Naive thymus-derived CD4-positive, alpha-beta T cell (primary cell): ENCODE measurements around the gene SERPINB12. TPM values are rescaled to one million over a fixed set of nuclear protein-coding genes. Genes with fewer than 3 reads are reported as not detected.
A peak's percentile ranks its signal among the peaks of the same experiment; 100 is the strongest.

Source experiments
- ATAC-seq: fragments of 150-1000 bp; cut with Tn5 transposase; 2 replicates; pipeline ENCODE4 v1.10.0; 2021; ENCODE audit warnings: mild to moderate bottlenecking, moderate library complexity
- CTCF ChIA-PET: fragments of 350-600 bp; sonication (Branson Sonifier 250); formaldehyde crosslinking; loops from one replicate; lab custom pipeline; 2021; ENCODE audit warnings: antibody characterized with exemption; lab: Charles Lee
- POLR2A ChIA-PET: fragments of 350-600 bp; sonication (Branson Sonifier 250); formaldehyde crosslinking; loops from one replicate; lab custom pipeline; 2021; ENCODE audit warnings: antibody characterized with exemption, inconsistent platforms; lab: Charles Lee
- DNase-seq, 9 donors: peaks; one replicate each; pipeline versions ENCODE4 v3.0.0 to v3.0.0-alpha.2; 2020 to 2022; ENCODE audit warnings: mixed read lengths in 1 of 9
- H3K27ac ChIP-seq: one replicate; pipeline ENCODE4 v1.7.0; 2013; ENCODE audit warnings: mild to moderate bottlenecking, low read depth, low read length, moderate library complexity
- H3K27me3 ChIP-seq, 2 donors: one replicate each; pipeline ENCODE4 v1.7.0; 2013; ENCODE audit warnings: low read length in 2 of 2, mild to moderate bottlenecking in 2 of 2, moderate library complexity in 2 of 2; ENCODE audit not compliant: control insufficient read depth in 2 of 2, insufficient read depth in 2 of 2
- H3K36me3 ChIP-seq, 3 experiments: 1 replicate in 2 of 3; 2 replicates in 1 of 3; pipeline ENCODE4 v1.7.0; 2013; ENCODE audit warnings: low read length in 3 of 3, mild to moderate bottlenecking in 3 of 3, moderate library complexity in 1 of 3; ENCODE audit not compliant: insufficient read depth in 3 of 3, control insufficient read depth in 2 of 3
- H3K4me1 ChIP-seq, 2 donors: one replicate each; pipeline ENCODE4 v1.7.0; 2013; ENCODE audit warnings: low read length in 2 of 2, mild to moderate bottlenecking in 2 of 2, moderate library complexity in 1 of 2; ENCODE audit not compliant: control insufficient read depth in 2 of 2, insufficient read depth in 2 of 2
- H3K4me3 ChIP-seq: 2 replicates; pipeline ENCODE4 v1.7.0; 2013; ENCODE audit warnings: mild to moderate bottlenecking, low read length
- H3K9me3 ChIP-seq, 3 experiments: 1 replicate in 2 of 3; 2 replicates in 1 of 3; pipeline ENCODE4 v1.7.0; 2013; ENCODE audit warnings: low read length in 3 of 3; ENCODE audit not compliant: control insufficient read depth in 2 of 3
- H3K27ac Mint-ChIP-seq, 9 donors: one replicate each; pipeline ENCODE4 v1.8.0; 2020 to 2022; ENCODE audit warnings: mixed read lengths in 9 of 9, mild to moderate bottlenecking in 8 of 9, moderate library complexity in 5 of 9, inconsistent platforms in 2 of 9
- H3K27me3 Mint-ChIP-seq, 5 donors: one replicate each; pipeline ENCODE4 v1.8.0; 2021 to 2022; ENCODE audit warnings: mixed read lengths in 5 of 5, mild to moderate bottlenecking in 1 of 5
- H3K36me3 Mint-ChIP-seq, 5 donors: one replicate each; pipeline ENCODE4 v1.8.0; 2020 to 2022; ENCODE audit warnings: mixed read lengths in 5 of 5, mild to moderate bottlenecking in 3 of 5, inconsistent platforms in 1 of 5
- H3K4me1 Mint-ChIP-seq, 7 donors: one replicate each; pipeline ENCODE4 v1.8.0; 2020 to 2022; ENCODE audit warnings: mixed read lengths in 7 of 7, mild to moderate bottlenecking in 3 of 7, inconsistent platforms in 1 of 7
- H3K4me3 Mint-ChIP-seq, 10 donors: one replicate each; pipeline ENCODE4 v1.8.0; 2020 to 2022; ENCODE audit warnings: mild to moderate bottlenecking in 10 of 10, mixed read lengths in 10 of 10, moderate library complexity in 6 of 10, inconsistent platforms in 2 of 10
- H3K9me3 Mint-ChIP-seq, 11 donors: one replicate each; pipeline ENCODE4 v1.8.0; 2020 to 2022; ENCODE audit warnings: mixed read lengths in 11 of 11, mild to moderate bottlenecking in 4 of 11, inconsistent platforms in 1 of 11, moderate library complexity in 1 of 11
- intact Hi-C, 2 donors: fragments of 100-400 bp; cut with micrococcal nuclease; formaldehyde crosslinking; loops; one replicate each; pipeline ENCODE4 v1.15.1; 2023
- polyA plus RNA-seq, 2 donors: library from polyadenylated mRNA; unstranded; fragments of 300-500 nt; fragmentation: Illumina TruSeq; gene quantifications; one replicate each; pipeline ENCODE4 v1.2.3, GENCODE V29; 2021
- total RNA-seq, 6 experiments: library from RNA in 5 of 6; stranded (reverse) in 5 of 6; gene quantifications; 1 replicate in 5 of 6; 2 replicates in 1 of 6; pipeline ENCODE4 v1.2.3 and lab custom pipeline; 2021 to 2026

SERPINB12 gene
- total and polyA plus RNA-seq, 7 experiments from 2014 or later: not detected

GRCh38 chr18:63579616-63580015 lies 37.4 kb downstream of the SERPINB12 start:
- Mint-ChIP-seq H3K4me1 (peaks cover 0 to 2% (median 0%) of the 10 kb centered on the region in 7 donors), H3K27me3 (peaks cover 12 to 31% (median 16%) of the 10 kb centered on the region in 5 donors), H3K36me3 (no peaks in the 10 kb centered on the region), H3K27ac (no peak overlapping the region), H3K9me3 (peaks cover 0 to 1% (median 0%) of the 10 kb centered on the region in 11 donors), H3K4me3 (no peak overlapping the region)
- Histone ChIP-seq H3K27me3 (no peaks in the 10 kb centered on the region), H3K4me3 (no peak overlapping the region), H3K9me3 (no peaks in the 10 kb centered on the region), H3K36me3 (no peaks in the 10 kb centered on the region), H3K27ac (no peak overlapping the region), H3K4me1 (no peaks in the 10 kb centered on the region)
- intact Hi-C loops: no loop called here
- no peak for DNase-seq
- ChIA-PET CTCF (no interaction called here), POLR2A (no interaction called here)
- ATAC-seq: peak; percentile 57

- no peak overlapping the region for H3K4me3 Mint-ChIP-seq
- peaks cover 0 to 2% (median 0%) of the 10 kb centered on the region in 11 donors for H3K9me3 Mint-ChIP-seq
- Histone ChIP-seq H3K27me3 (no peaks in the 10 kb centered on the region), H3K4me3 (no peak overlapping the region), H3K27ac (no peak overlapping the region), H3K4me1 (no peaks in the 10 kb centered on the region), H3K9me3 (no peaks in the 10 kb centered on the region), H3K36me3 (no peaks in the 10 kb centered on the region)
- ChIA-PET CTCF (no interaction called here), POLR2A (interaction anchor here (1.0 kb wide), 1 partner anchor 10 kb away, joined by 3 read pairs; no protein-coding TSS in a partner anchor)
- no peak for ATAC-seq
- H3K27ac Mint-ChIP-seq: no peak overlapping the region
- no peaks in the 10 kb centered on the region for H3K36me3 Mint-ChIP-seq
- no peak for DNase-seq
- H3K4me1 Mint-ChIP-seq: peaks cover 0 to 4% (median 0%) of the 10 kb centered on the region in 7 donors
- H3K27me3 Mint-ChIP-seq: peaks cover 6 to 25% (median 18%) of the 10 kb centered on the region in 5 donors
- intact Hi-C loops: no loop called here
These were observed 43.8 kb downstream of the SERPINB12 start for GRCh38 chr18:63585988-63586387.

GRCh38 chr18:63586431-63586830 lies 44.3 kb downstream of the SERPINB12 start:
- DNase-seq (no peak), ATAC-seq (no peak)
- Histone ChIP-seq H3K9me3 (no peaks in the 10 kb centered on the region), H3K27ac (no peak overlapping the region), H3K27me3 (no peaks in the 10 kb centered on the region), H3K4me3 (no peak overlapping the region), H3K36me3 (no peaks in the 10 kb centered on the region), H3K4me1 (no peaks in the 10 kb centered on the region)
- peaks cover 0 to 4% (median 0%) of the 10 kb centered on the region in 7 donors for H3K4me1 Mint-ChIP-seq
- ChIA-PET CTCF (no interaction called here), POLR2A (interaction anchor here (1.0 kb wide), 1 partner anchor 9 kb away, joined by 3 read pairs; no protein-coding TSS in a partner anchor)
- H3K27ac Mint-ChIP-seq: no peak overlapping the region
- H3K4me3 Mint-ChIP-seq: no peak overlapping the region
- peaks cover 2 to 25% (median 14%) of the 10 kb centered on the region in 5 donors for H3K27me3 Mint-ChIP-seq
- H3K9me3 Mint-ChIP-seq: peaks cover 0 to 2% (median 0%) of the 10 kb centered on the region in 11 donors
- intact Hi-C loops: no loop called here
- no peaks in the 10 kb centered on the region for H3K36me3 Mint-ChIP-seq

- H3K27ac ChIP-seq: no peak within 1 kb of the TSS
- no peak within 1 kb of the TSS for H3K4me3 Mint-ChIP-seq
- intact Hi-C loops: no loop called here
- no peaks in the 10 kb centered on the region for H3K36me3 ChIP-seq
- H3K4me1 ChIP-seq: no peaks in the 10 kb centered on the region
- ATAC-seq: no peak
- peaks cover 0 to 2% (median 0%) of the 10 kb centered on the region in 11 donors for H3K9me3 Mint-ChIP-seq
- no peak within 1 kb of the TSS for H3K27ac Mint-ChIP-seq
- ChIA-PET CTCF (no interaction called here), POLR2A (interaction anchor here (1.0 kb wide), 1 partner anchor 9 kb away, joined by 3 read pairs; no protein-coding TSS in a partner anchor)
- DNase-seq: no peak
- no peaks in the 10 kb centered on the region for H3K27me3 ChIP-seq
- peaks cover 2 to 25% (median 14%) of the 10 kb centered on the region in 5 donors for H3K27me3 Mint-ChIP-seq
- no peaks in the 10 kb centered on the region for H3K36me3 Mint-ChIP-seq
- H3K4me3 ChIP-seq: no peak within 1 kb of the TSS
- H3K4me1 Mint-ChIP-seq: peaks cover 0 to 4% (median 0%) of the 10 kb centered on the region in 7 donors
- H3K9me3 ChIP-seq: no peaks in the 10 kb centered on the region
These were observed 44.8 kb downstream of the SERPINB12 start, which contains the start of gene SERPINB13 for GRCh38 chr18:63586966-63587365. TSS of gene SERPINB13 (plus strand) at chr18:63587343. CDS start at chr18:63588668, 1,325 bp downstream.

GRCh38 chr18:63588909-63589308 lies 46.7 kb downstream of the SERPINB12 start:
- no peaks in the 10 kb centered on the region for H3K36me3 Mint-ChIP-seq
- peaks cover 0 to 2% (median 0%) of the 10 kb centered on the region in 11 donors for H3K9me3 Mint-ChIP-seq
- H3K4me1 ChIP-seq: no peaks in the 10 kb centered on the region
- H3K4me1 Mint-ChIP-seq: peaks cover 0 to 4% (median 0%) of the 10 kb centered on the region in 7 donors
- DNase-seq (no peak), ATAC-seq (no peak)
- no peaks in the 10 kb centered on the region for H3K9me3 ChIP-seq
- ChIA-PET POLR2A (no interaction called here), CTCF (no interaction called here)
- no peak overlapping the region for H3K27ac Mint-ChIP-seq
- no peak overlapping the region for H3K4me3 ChIP-seq
- H3K27me3 Mint-ChIP-seq: peaks cover 0 to 21% (median 14%) of the 10 kb centered on the region in 5 donors
- H3K36me3 ChIP-seq: no peaks in the 10 kb centered on the region
- intact Hi-C loops: no loop called here
- H3K4me3 Mint-ChIP-seq: no peak overlapping the region
- no peak overlapping the region for H3K27ac ChIP-seq
- no peaks in the 10 kb centered on the region for H3K27me3 ChIP-seq

GRCh38 chr18:63590373-63590772 lies 48.2 kb downstream of the SERPINB12 start:
- CTCF ChIA-PET: no interaction called here
- H3K9me3 ChIP-seq: no peaks in the 10 kb centered on the region
- H3K4me1 ChIP-seq: no peaks in the 10 kb centered on the region
- intact Hi-C loops: no loop called here
- DNase-seq (no peak), ATAC-seq (peak; percentile 40)
- peaks cover 0 to 2% (median 0%) of the 10 kb centered on the region in 11 donors for H3K9me3 Mint-ChIP-seq
- no peaks in the 10 kb centered on the region for H3K36me3 Mint-ChIP-seq
- no peak overlapping the region for H3K27ac Mint-ChIP-seq
- no peak overlapping the region for H3K4me3 Mint-ChIP-seq
- POLR2A ChIA-PET: no interaction called here
- peaks cover 0 to 4% (median 0%) of the 10 kb centered on the region in 7 donors for H3K4me1 Mint-ChIP-seq
- no peaks in the 10 kb centered on the region for H3K27me3 ChIP-seq
- H3K27me3 Mint-ChIP-seq: peaks cover 0 to 13% (median 9%) of the 10 kb centered on the region in 5 donors
- H3K27ac ChIP-seq: no peak overlapping the region
- H3K36me3 ChIP-seq: no peaks in the 10 kb centered on the region
- no peak overlapping the region for H3K4me3 ChIP-seq
